IMR-90 (cell line): ENCODE measurements around the gene FBXO28. TPM values are rescaled to one million over a fixed set of nuclear protein-coding genes. Genes with fewer than 3 reads are reported as not detected.

Source experiments
- ATAC-seq: fragments of 200-7000 bp; cut with Tn5 transposase; 2 replicates; pipeline ENCODE4 v1.9.1; 2020; ENCODE audit warnings: low read depth, mild to moderate bottlenecking, moderate library complexity
- BruUV-seq: library from RNA; stranded (reverse); fragments of 400-500 nt; replicated peaks from 2 replicates; lab custom pipeline; 2021; lab: Mats Ljungman, UMichigan
- CTCF ChIA-PET: fragments of 300-600 bp; formaldehyde crosslinking; extraction: SDS; loops from one replicate; lab custom pipeline; 2021; ENCODE audit warnings: antibody characterized with exemption; lab: Yijun Ruan, JAX
- POLR2A ChIA-PET: fragments of 300-600 bp; sonication (Branson Sonifier 250); formaldehyde crosslinking; loops from one replicate; lab custom pipeline; 2022; ENCODE audit warnings: antibody characterized with exemption; ENCODE audit not compliant: unreplicated experiment; lab: Charles Lee
- DNase-seq: peaks from one replicate; pipeline ENCODE4 v3.0.0; 2013
- H2AFZ ChIP-seq: replicated peaks from 2 replicates; pipeline ENCODE3; 2013; ENCODE audit warnings: low read length, mild to moderate bottlenecking; ENCODE audit not compliant: poor library complexity
- H2AK5ac ChIP-seq: 2 replicates; pipeline ENCODE4 v1.6.1; 2013; ENCODE audit warnings: low read depth, low read length, inconsistent platforms
- H2AK9ac ChIP-seq: replicated peaks from 2 replicates; pipeline ENCODE3; 2013; ENCODE audit warnings: mild to moderate bottlenecking, low read depth, low read length, moderate library complexity; ENCODE audit not compliant: poor library complexity
- H2BK120ac ChIP-seq: 2 replicates; pipeline ENCODE4 v1.6.1; 2013; ENCODE audit warnings: low read depth, low read length, inconsistent platforms
- H2BK15ac ChIP-seq: 3 replicates; pipeline ENCODE4 v1.6.1; 2013; ENCODE audit warnings: low read depth, low read length, inconsistent platforms
- H2BK20ac ChIP-seq: 2 replicates; pipeline ENCODE4 v1.6.1; 2013; ENCODE audit warnings: low read depth, mild to moderate bottlenecking, inconsistent platforms, low read length, moderate library complexity
- H2BK5ac ChIP-seq: 2 replicates; pipeline ENCODE4 v1.6.1; 2013; ENCODE audit warnings: mild to moderate bottlenecking, low read depth, low read length, inconsistent platforms; ENCODE audit not compliant: poor library complexity, severe bottlenecking
- H3K14ac ChIP-seq: replicated peaks from 2 replicates; pipeline ENCODE4 v1.6.1; 2013; ENCODE audit warnings: low read depth, low read length, inconsistent platforms
- H3K18ac ChIP-seq: 2 replicates; pipeline ENCODE4 v1.6.1; 2013; ENCODE audit warnings: low read depth, low read length, control low read depth
- H3K23ac ChIP-seq: 2 replicates; pipeline ENCODE4 v1.6.1; 2013; ENCODE audit warnings: low read depth, low read length, inconsistent platforms
- H3K27ac ChIP-seq: 2 replicates; pipeline ENCODE4 v1.5.1; 2013; ENCODE audit warnings: mild to moderate bottlenecking, control low read depth, low read length; ENCODE audit not compliant: insufficient read depth
- H3K27me3 ChIP-seq: 2 replicates; pipeline ENCODE4 v1.6.1; 2013; ENCODE audit warnings: low read length; ENCODE audit not compliant: control insufficient read depth, insufficient read depth
- H3K36me3 ChIP-seq: 2 replicates; pipeline ENCODE4 v1.6.1; 2013; ENCODE audit warnings: low read length, mixed read lengths; ENCODE audit not compliant: control insufficient read depth, insufficient read depth
- H3K4ac ChIP-seq: 2 replicates; pipeline ENCODE4 v1.6.1; 2013; ENCODE audit warnings: low read depth, low read length, inconsistent platforms
- H3K4me1 ChIP-seq: 2 replicates; pipeline ENCODE4 v1.6.1; 2013; ENCODE audit warnings: low read length, mixed read lengths; ENCODE audit not compliant: control insufficient read depth, insufficient read depth
- H3K4me2 ChIP-seq: 2 replicates; pipeline ENCODE4 v1.6.1; 2013; ENCODE audit warnings: low read depth, mild to moderate bottlenecking, control low read depth, low read length, moderate library complexity
- H3K4me3 ChIP-seq: 2 replicates; pipeline ENCODE4 v1.5.1; 2013; ENCODE audit warnings: low read depth, mild to moderate bottlenecking, control low read depth, low read length, moderate library complexity; ENCODE audit not compliant: insufficient read depth
- H3K56ac ChIP-seq: 2 replicates; pipeline ENCODE4 v1.6.1; 2013; ENCODE audit warnings: low read length, inconsistent platforms; ENCODE audit not compliant: insufficient read depth; ENCODE audit errors: extremely low read depth
- H3K79me1 ChIP-seq, 2 experiments: 2 replicates each; pipeline ENCODE4 v1.6.1; 2013; ENCODE audit warnings: low read length in 2 of 2, inconsistent platforms in 1 of 2, low read depth in 1 of 2
- H3K9ac ChIP-seq: 2 replicates; pipeline ENCODE4 v1.6.1; 2013; ENCODE audit warnings: low read depth, low read length, control low read depth
- H3K9me1 ChIP-seq: 2 replicates; pipeline ENCODE4 v1.6.1; 2013; ENCODE audit warnings: low read length, inconsistent platforms; ENCODE audit not compliant: insufficient read depth
- H3K9me3 ChIP-seq: 2 replicates; pipeline ENCODE4 v1.6.1; 2013; ENCODE audit warnings: low read length; ENCODE audit not compliant: control insufficient read depth, insufficient read depth
- H4K20me1 ChIP-seq: 2 replicates; pipeline ENCODE4 v1.6.1; 2013; ENCODE audit warnings: low read length, inconsistent platforms; ENCODE audit not compliant: insufficient read depth
- H4K5ac ChIP-seq: 2 replicates; pipeline ENCODE4 v1.6.1; 2013; ENCODE audit warnings: mild to moderate bottlenecking, low read depth, low read length, control low read depth
- H4K8ac ChIP-seq, 2 experiments: 2 replicates each; pipeline ENCODE4 v1.6.1; 2013; ENCODE audit warnings: low read depth in 2 of 2, low read length in 2 of 2, control low read depth in 1 of 2, inconsistent platforms in 1 of 2
- H4K91ac ChIP-seq: 2 replicates; pipeline ENCODE4 v1.6.1; 2013; ENCODE audit warnings: low read depth, low read length, inconsistent platforms; ENCODE audit not compliant: insufficient read depth
- CEBPB ChIP-seq: IDR thresholded peaks from 2 replicates; pipeline ENCODE4 v1.6.1; 2012; ENCODE audit warnings: low read depth, low read length, improper control_type of control experiment
- MAFK ChIP-seq: IDR thresholded peaks from 2 replicates; pipeline ENCODE4 v1.6.1; 2012; ENCODE audit warnings: low read depth, low read length, improper control_type of control experiment
- NFE2L2 ChIP-seq: fragments of 150-350 bp; IDR thresholded peaks from 2 replicates; pipeline ENCODE4 v1.6.1; 2016; ENCODE audit warnings: low read depth, mild to moderate bottlenecking, low read length
- WGBS, 2 experiments: methylation state at CpG; one replicate each; pipeline versions ENCODE4 v1.1.5 to v1.1.7; 2013; ENCODE audit warnings: missing lambda C conversion rate in 2 of 2; ENCODE audit not compliant: insufficient read length in 1 of 2; ENCODE audit errors: extremely low coverage in 2 of 2; 5-methylcytosine and 5-hydroxymethylcytosine counted together
- dilution Hi-C: fragments of 300-500 bp; cut with HindIII; formaldehyde crosslinking; loops from one replicate; pipeline ENCODE4 v1.14.3; 2018; ENCODE audit warnings: low sequenced_read_pairs; ENCODE audit not compliant: unreplicated experiment
- in situ Hi-C: fragments of 300-500 bp; cut with MboI; formaldehyde crosslinking; loops from 3 replicates; pipeline ENCODE4 v1.14.3; 2019; ENCODE audit warnings: low sequenced_read_pairs, inconsistent platforms, mixed read lengths
- intact Hi-C: fragments of 100-400 bp; cut with micrococcal nuclease; formaldehyde crosslinking; loops from 2 replicates; pipeline ENCODE4 v1.10.0; 2022
- polyA plus RNA-seq, 3 experiments: library from polyadenylated mRNA; depleted of rRNA; stranded (reverse); fragments of >200 nt; gene quantifications; 2 replicates each; pipeline ENCODE4 v1.2.3, GENCODE V29; 2012; ENCODE audit warnings: low replicate concordance in 1 of 3
- total RNA-seq: library from RNA; depleted of rRNA; stranded (reverse); fragments of >200 nt; gene quantifications from 2 replicates; pipeline ENCODE4 v1.2.3, GENCODE V29; 2012

The FBXO28 gene
- total and polyA plus RNA-seq, 2 of the 4 experiments (the other 2 are of a cell fraction) = 11.6 to 22.6 TPM

DNA sequence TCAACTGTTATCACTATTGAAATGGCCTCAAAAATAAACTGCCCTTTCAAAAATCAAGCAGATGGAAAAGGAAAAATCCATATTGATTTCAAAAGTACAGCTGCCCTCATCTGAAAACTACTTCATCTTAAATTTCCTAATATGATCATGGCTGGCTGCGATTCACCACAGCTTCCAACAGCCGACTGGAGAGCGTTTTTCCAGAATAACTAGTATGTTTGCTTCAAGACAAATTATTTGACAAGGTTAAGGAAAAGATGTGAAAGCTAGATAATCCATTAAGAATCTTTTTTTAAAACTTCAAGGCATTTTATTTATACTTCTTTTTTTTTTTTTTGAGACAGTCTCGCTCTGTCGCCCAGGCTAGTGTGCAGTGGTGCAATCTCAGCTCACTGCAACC is 65.0 kb downstream of the FBXO28 start:
- Histone ChIP-seq H3K4me3 (no peak overlapping the region), H3K23ac (no peak overlapping the region), H3K9ac (no peak overlapping the region), H3K18ac (no peak overlapping the region), H4K20me1 (no peaks in the 10 kb centered on the region; the same call in 1 of the 2 replicates), H2BK5ac (no peak overlapping the region), H4K8ac (no peak overlapping the region), H3K36me3 (no peaks in the 10 kb centered on the region), H3K79me1 (peaks cover 0 to 7% of the 10 kb centered on the region in 2 experiments; a peak in 2 of 4 replicates), H3K56ac (no peak overlapping the region), H3K4ac (no peak overlapping the region), H4K5ac (no peak overlapping the region), H2AK5ac (no peak overlapping the region), H3K9me3 (no peaks in the 10 kb centered on the region), H3K27me3 (no peaks in the 10 kb centered on the region), H4K91ac (no peak overlapping the region), H3K27ac (no peak overlapping the region), H2AFZ (no peak overlapping the region), H2BK120ac (no peak overlapping the region), H3K14ac (no peak overlapping the region), H2BK15ac (no peak overlapping the region), H2BK20ac (no peak overlapping the region), H3K4me1 (no peaks in the 10 kb centered on the region), H3K4me2 (no peak overlapping the region), H2AK9ac (no peak overlapping the region), H3K9me1 (no peaks in the 10 kb centered on the region)
- CTCF ChIA-PET = no interaction called here
- no TSS peak for BruUV-seq
- no CpG with 5 or more reads among the region's 5 CpGs for WGBS, 2 experiments
- POLR2A ChIA-PET = no interaction called here
- dilution Hi-C loops = no loop called here
- no peak for DNase-seq
- ATAC-seq = no peak
- in situ Hi-C loops = no loop called here
- intact Hi-C loops = no loop called here
- no peak for TF ChIP-seq MAFK
- no peak for TF ChIP-seq NFE2L2
- no peak for TF ChIP-seq CEBPB
